ENCODE measurements around the gene POFUT2. TPM values are rescaled to one million over a fixed set of nuclear protein-coding genes. Genes with fewer than 3 reads are reported as not detected.

Gene POFUT2
- total RNA-seq, 1 experiment from 2014 or later: 31.4 TPM

DNA sequence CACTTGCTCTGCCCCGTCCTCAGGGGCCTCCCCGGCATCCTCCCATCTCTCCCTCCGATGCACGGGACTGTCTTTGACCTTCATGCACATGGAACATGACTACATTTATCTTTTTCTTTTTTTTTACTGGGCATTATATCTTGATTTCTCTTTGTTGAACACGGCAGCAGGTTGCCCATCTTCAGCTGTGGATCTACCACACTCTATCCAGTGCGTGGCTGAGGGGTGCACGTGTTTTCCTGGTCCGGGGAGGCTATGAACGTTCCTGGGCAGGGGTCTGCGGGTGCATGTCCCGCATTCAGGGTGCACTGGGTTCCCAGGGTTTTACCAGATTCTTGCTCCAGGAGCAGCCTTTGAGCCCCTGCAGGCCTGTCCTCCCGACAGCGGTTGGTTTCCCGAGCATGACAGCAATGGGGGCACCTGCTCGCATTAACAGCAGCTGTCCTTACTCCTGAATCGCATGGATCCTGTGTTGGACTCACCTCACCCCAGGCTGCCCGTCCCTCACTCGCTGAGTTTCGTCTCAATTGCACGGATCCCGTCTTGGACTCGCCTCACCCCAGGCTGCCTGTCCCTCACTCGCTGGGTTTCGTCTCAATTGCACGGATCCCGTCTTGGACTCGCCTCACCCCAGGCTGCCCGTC lies 7.4 kb downstream of the POFUT2 start:
- Mint-ChIP-seq H3K36me3 (ENCODE audit: insufficient read depth, unreplicated experiment) (peaks cover 36% of the 10 kb centered on the region), H3K9me3 (ENCODE audit: low read depth, unreplicated experiment) (no peaks in the 10 kb centered on the region), H3K4me3 (ENCODE audit: low read depth, unreplicated experiment) (no peak overlapping the region), H3K27me3 (ENCODE audit: unreplicated experiment) (no peaks in the 10 kb centered on the region), H3K27ac (ENCODE audit: unreplicated experiment) (no peak overlapping the region), H3K4me1 (ENCODE audit: low read depth, unreplicated experiment) (no peaks in the 10 kb centered on the region)
- DNase-seq: no peak
- intact Hi-C loops (cut with micrococcal nuclease; ENCODE audit: unreplicated experiment): no loop called here
- TF ChIP-seq CTCF (IDR thresholded peaks at IDR 0.05; ENCODE audit: unreplicated experiment): no peak
- BruUV-seq (replicated peaks): no TSS peak
- CTCF ChIA-PET: no interaction called here

DNA sequence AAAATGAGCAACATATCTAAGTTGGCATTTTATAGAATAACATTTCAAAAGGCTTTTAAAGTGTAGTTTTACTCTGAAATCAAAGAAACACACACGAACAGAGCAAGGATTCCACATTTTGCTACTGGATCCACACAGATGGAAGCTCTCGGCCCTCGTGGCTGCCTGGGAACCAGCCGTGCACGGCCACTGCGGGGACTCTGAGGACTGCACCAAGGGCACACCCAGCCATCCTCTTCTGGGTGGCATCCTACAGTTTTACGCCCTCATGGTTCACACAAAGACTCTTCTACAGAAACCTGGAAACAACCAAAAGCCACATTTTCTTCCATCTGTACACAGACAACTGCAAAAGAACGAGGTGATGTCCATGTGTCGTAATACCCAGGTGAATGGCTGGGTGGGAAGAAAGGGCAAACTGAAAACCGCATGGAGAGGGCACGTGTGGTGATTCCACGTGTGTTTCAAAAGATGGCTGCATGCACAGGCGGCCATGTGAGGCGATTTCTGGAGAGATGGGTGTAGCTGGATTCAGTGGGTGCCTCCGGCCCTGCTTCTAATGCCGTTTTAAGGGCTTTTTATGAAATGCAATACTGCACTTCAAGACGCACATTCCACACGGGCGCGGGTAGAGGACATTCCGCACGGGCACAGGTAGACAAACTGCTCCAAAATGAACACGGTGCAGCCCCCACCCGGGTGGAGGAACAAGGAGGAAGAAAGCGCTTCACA lies 8.1 kb downstream of the POFUT2 start:
- BruUV-seq (replicated peaks): no TSS peak
- Mint-ChIP-seq H3K4me1 (ENCODE audit: low read depth, unreplicated experiment) (no peaks in the 10 kb centered on the region), H3K4me3 (ENCODE audit: low read depth, unreplicated experiment) (no peak overlapping the region), H3K36me3 (ENCODE audit: insufficient read depth, unreplicated experiment) (peaks cover 35% of the 10 kb centered on the region), H3K27ac (ENCODE audit: unreplicated experiment) (no peak overlapping the region), H3K9me3 (ENCODE audit: low read depth, unreplicated experiment) (no peaks in the 10 kb centered on the region), H3K27me3 (ENCODE audit: unreplicated experiment) (no peaks in the 10 kb centered on the region)
- no peak for DNase-seq
- TF ChIP-seq CTCF (IDR thresholded peaks at IDR 0.05; ENCODE audit: unreplicated experiment): no peak
- intact Hi-C loops (cut with micrococcal nuclease; ENCODE audit: unreplicated experiment): no loop called here
- CTCF ChIA-PET: no interaction called here

GRCh38 chr21:45278156-45278911 lies 9.4 kb downstream of the POFUT2 start:
- H3K27me3 Mint-ChIP-seq (ENCODE audit: unreplicated experiment): no peaks in the 10 kb centered on the region
- intact Hi-C loops (cut with micrococcal nuclease; ENCODE audit: unreplicated experiment): no loop called here
- H3K4me3 Mint-ChIP-seq (ENCODE audit: low read depth, unreplicated experiment): no peak overlapping the region
- CTCF ChIA-PET: no interaction called here
- H3K36me3 Mint-ChIP-seq (ENCODE audit: insufficient read depth, unreplicated experiment): peaks cover 29% of the 10 kb centered on the region
- H3K27ac Mint-ChIP-seq (ENCODE audit: unreplicated experiment): no peak overlapping the region
- BruUV-seq (replicated peaks): no TSS peak
- no peak for DNase-seq
- no peaks in the 10 kb centered on the region for H3K4me1 Mint-ChIP-seq (ENCODE audit: low read depth, unreplicated experiment)
- no peaks in the 10 kb centered on the region for H3K9me3 Mint-ChIP-seq (ENCODE audit: low read depth, unreplicated experiment)
- no peak for TF ChIP-seq CTCF (IDR thresholded peaks at IDR 0.05; ENCODE audit: unreplicated experiment)

- intact Hi-C loops (cut with micrococcal nuclease; ENCODE audit: unreplicated experiment): no loop called here
- no peaks in the 10 kb centered on the region for H3K4me1 Mint-ChIP-seq (ENCODE audit: low read depth, unreplicated experiment)
- CTCF ChIA-PET: no interaction called here
- H3K9me3 Mint-ChIP-seq (ENCODE audit: low read depth, unreplicated experiment): no peaks in the 10 kb centered on the region
- no peak for TF ChIP-seq CTCF (IDR thresholded peaks at IDR 0.05; ENCODE audit: unreplicated experiment)
- no TSS peak for BruUV-seq (replicated peaks)
- no peak overlapping the region for H3K27ac Mint-ChIP-seq (ENCODE audit: unreplicated experiment)
- no peaks in the 10 kb centered on the region for H3K27me3 Mint-ChIP-seq (ENCODE audit: unreplicated experiment)
- DNase-seq: no peak
- peaks cover 29% of the 10 kb centered on the region for H3K36me3 Mint-ChIP-seq (ENCODE audit: insufficient read depth, unreplicated experiment)
- H3K4me3 Mint-ChIP-seq (ENCODE audit: low read depth, unreplicated experiment): no peak overlapping the region
Observed at GRCh38 chr21:45277101-45278045, 10.3 kb downstream of the POFUT2 start.
